MV-4-11 (cell line): Measurements from ENCODE around the gene TMEM30A.

Experiments used
- DNase-seq: peaks from one replicate; lab custom pipeline; 2025; lab: John Stamatoyannopoulos, UW

The TMEM30A gene

DNA sequence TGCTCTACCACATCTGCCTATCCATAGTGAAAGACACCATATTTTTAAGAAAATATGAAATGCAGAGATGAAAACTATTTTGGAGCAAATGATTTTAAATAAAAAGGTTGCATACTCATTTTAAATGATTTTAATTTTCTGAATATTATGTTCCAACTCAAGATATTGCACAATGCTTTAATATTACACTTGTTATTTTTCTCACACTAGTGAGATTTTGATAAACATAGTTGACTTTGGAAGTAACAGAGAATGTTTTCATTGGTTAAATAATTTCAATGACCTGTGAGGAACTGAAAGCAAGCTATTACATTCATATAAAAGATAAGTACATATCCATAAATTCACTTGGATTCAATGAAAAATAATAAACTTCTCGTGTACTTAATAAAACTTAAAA, 7.2 kb upstream of the TMEM30A start:
- DNase-seq: no peak

DNA sequence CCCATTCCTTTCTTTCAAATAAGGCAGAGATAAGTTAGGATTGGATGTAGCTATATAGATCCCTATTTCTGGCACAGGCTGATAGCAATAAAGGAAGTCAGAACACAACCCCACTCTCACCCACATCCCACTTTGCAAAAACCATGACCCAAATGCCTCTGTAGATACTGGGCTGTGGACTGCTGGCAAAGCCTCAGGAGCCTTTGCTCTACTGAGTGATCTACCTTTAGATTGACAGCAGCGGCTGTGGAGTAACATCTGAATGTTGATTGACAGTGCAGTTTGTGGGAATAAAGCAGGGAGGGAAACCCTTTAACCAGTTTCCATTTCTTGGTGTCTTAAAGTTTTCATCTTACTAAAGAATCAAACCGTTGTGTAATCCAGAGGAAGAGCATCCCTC, 6.7 kb upstream of the TMEM30A start:
- DNase-seq: no peak

DNA sequence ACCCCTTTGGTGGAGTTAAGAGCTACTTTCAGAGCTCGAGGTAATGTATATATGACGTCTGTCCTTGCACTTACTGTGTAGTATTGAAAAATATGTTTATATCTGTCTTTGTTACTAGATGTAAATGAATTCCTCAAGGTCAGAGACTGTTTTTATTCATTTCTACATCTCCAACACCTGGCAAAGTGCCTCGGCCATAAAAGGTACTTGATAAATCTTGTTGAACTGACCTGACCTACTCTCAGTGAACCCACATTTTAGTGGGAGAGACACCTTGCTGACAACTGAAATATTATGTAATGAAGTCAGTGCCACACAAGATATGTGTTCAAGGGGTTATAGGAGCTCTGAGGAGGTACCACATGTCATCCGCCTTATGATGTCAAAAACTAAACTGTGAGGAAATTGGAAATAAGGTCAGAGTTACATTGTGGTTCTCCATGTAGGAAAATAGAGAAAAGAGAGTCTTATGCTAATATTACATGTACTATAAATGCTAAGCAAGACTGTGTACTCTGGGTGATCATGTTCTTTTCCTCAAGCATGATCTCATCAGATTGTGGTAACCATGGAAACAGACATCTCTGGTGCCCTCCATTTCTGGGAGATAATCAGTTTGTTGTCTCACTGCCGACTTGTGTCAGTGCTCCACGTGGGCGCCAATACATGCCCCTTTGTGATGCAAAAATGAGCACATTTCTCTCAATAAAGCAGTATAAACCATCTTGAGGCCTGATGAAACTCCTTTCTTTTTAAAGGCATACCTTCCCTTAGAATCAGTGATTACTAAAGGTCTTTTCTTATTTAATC, 5.7 kb upstream of the TMEM30A start:
- no peak for DNase-seq

DNA sequence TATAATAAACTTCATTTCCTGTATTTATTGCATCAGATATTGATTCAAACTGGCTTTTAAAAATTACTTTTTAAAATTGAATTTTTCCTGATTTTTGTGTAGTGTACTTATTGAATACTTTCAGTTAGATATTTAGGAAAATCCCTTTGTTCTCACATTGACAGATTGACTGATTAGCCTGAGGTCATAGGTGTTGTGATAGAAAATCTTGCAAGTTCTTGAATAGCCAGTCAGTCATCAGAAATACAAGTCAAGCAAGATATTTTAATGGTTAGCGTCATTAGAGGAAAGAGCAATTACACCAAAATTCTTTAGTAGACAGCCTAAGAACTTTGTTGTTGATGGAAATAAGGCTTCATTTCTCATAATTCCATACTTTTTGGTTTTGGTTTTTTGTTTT, 3.4 kb upstream of the TMEM30A start:
- DNase-seq: no peak

DNA sequence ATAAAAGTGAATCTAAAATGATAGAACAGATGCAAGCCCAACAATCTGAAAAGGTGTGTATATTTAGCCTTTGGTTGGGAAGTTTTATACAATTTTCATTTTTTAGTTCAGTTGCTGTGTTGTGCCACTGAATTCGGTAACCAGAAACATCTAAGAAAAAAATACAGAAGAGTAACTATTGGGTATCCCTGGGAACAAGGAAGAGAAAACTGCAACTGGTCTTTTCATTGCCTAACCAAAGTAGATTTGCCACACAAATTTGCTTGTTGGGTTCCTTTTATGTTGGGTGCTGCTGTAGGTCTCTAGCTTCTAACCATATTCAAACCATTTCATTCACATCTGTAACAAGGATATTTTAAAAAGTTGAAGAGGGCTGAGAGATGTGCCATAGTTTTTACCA, 2.8 kb upstream of the TMEM30A start:
- peak; percentile 81 for DNase-seq

DNA sequence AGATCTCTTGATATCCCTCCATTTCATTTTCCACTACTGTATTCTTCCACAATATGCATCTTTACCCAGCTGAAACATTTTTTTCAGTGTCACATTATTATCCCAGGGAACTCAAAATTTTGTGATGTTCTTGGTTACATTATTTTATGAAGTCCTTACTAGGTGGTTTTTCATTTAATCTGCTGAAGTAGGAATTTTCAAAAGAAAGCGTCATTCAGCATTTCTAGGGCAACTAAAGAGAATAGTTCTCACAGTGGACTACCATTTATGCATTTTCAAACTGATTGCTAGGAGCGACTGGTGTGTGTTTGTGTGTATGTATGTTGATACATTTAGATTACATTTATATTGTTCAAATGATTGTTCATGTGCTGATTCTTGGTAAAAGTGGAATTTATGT, 2.4 kb upstream of the TMEM30A start:
- DNase-seq: no peak

DNA sequence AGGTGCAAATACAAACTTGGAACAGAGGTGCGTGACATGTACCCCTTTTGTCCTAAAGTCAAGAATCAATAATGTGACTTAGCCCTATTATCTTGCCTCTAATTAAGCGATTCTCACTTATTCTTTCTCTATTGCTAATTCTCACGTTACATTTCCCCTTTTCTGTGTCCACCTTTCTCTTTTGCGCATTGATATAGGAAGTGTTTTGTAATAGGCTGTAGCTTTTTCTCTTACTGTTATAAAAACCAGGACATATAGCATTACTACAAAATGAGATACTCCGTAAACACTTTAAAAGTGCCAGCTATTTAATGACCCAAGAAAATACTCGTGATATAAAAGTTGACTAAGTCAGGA, 669 bp upstream of the TMEM30A start:
- DNase-seq: peak; percentile 28

DNA sequence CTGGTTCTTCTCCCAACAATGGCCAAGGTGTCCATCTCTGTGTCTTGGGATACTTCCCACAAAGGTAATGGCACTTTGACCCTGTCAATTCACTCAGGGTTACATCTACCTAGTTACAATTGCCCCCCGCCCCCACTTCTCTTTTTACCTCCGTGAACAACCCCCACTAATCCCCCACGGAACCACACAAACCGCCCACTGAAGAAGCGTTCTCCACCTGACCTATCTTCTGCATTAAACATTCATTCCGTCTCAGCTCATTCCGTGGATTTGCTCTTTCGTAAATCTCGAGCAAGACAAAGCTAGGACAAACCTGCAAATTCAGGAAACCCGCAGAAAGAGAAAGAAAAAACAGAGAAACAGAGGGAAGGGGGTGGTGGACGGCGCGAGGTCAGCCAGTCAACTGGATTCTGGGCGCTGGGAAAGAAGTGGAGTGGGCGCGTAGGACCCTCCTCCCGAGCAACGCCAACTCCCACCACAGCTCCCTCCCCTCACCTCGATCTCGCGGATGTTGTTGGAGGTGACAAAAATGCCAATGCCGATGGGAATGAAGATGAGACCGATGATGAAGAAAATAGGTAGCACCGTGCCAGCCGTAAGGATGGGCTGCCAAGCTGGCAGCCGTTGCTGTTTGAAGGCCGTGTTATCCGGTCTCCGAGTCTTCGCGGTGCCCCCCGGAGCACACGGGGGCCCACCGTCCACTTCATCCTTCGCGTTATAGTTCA, 523 bp downstream of the TMEM30A start:
- no peak for DNase-seq

DNA sequence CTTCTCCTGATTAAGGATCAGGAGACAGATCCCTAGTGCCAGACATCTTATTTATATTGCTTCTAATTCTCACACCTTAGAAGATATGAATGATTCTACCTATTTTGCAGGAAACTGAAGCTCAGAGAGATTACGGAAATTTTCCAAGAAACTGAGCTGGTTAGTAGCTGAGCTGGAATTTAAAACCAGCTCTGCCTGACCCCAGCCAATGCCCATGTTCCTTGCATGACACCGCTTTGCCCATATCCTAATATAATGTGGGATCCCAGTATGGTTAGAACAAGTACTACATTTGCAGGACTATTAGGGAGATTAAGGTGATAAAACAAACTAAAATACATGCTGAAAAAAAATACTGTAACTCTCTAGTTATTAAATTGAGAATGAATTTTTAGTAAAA, 1.9 kb downstream of the TMEM30A start:
- DNase-seq: no peak

DNA sequence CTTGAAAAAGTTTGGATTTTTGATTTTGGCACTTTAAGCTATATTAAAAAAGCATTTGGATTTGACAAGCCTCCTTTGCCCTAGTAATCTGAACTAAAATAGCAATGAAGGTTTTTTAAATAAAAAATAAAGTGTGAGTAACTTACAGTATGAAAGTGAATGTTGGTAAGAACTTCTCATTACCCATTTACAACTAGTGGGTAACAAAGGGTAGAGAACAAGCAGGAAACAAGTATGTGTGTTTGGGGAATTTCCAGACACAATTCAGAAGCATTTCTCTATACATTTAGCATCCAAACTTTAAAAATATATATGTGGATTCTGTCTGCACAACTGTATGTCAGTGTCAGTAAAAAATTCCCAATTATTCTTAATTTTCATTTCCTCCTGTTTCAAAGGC, 2.9 kb downstream of the TMEM30A start:
- DNase-seq: no peak

DNA sequence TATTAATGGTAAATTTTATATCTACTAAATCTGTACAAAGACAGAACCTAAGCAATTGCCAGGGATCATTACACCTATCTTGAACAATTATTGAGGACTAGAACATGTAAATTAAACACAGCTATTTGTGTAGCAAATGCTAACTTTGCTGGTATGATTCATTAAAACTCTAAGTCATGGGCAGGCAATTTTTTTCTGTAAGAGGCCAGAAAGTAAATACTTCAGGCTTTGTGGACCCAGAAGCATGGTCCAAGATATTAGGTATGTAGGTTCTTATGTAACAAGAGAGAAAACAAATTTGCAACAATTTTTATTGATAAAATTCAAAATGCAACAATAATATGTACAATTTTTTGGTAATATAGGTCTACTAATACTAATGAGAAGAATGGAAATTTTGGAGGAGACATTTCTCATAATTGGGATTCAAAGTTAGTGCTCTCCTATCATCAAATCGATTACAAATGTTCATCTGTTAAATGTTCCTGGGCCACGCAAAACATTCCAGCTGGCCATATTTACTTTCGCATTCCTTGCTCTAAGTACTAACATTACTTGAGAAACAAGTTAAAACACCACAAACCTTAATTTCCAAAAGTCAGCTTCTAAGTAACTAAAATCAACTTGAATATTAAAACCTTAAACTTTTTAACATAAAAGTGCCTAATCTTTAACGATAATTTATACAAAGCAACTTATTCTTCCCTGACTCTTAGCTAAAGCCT, 4.3 kb downstream of the TMEM30A start:
- no peak for DNase-seq

DNA sequence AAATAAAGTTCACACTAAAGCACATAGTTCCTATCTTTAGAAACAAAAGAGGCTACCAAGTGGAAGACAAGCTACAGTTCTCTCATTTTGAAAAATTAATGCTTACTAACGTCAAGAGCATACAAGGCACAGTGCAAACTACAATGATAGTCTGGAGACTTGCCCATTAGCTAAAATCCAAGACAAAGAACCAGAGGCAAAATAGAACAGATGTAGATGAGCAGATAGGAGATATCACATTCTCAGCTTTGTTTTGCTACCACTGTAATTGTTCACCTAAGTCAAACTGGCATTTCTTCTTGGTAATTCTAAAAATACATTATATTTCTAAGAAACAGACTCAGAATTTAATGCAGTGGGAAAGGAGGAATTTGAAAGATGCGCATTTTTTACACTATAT, 5.2 kb downstream of the TMEM30A start:
- DNase-seq: no peak

DNA sequence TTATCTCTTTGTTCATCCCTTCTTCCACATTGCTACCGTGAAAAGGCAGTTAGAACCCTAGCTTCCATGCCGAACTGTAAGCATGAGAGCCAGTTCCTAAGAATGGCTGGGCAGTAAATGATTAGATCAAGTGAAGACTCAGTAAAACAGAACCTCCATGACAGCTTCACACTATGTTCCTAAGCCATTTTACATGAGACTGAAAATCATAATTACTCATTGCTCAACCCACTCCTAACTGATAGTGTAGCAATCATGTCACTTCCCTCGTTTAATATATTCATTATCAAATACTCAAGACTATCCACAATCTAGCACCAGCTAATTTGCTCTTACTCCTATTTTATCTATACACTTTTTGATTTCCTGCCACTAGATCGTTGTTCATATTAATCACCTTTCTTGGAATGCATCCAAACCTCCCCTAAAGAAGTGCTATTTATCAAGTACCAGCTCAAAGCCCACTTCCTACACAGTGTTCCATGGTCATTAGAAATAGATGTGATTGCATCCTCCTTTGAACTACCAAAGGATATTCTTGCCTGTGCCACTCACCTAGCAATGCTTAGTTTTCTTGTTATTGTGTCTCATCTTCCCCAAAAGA, 6.0 kb downstream of the TMEM30A start:
- DNase-seq: peak; percentile 25

DNA sequence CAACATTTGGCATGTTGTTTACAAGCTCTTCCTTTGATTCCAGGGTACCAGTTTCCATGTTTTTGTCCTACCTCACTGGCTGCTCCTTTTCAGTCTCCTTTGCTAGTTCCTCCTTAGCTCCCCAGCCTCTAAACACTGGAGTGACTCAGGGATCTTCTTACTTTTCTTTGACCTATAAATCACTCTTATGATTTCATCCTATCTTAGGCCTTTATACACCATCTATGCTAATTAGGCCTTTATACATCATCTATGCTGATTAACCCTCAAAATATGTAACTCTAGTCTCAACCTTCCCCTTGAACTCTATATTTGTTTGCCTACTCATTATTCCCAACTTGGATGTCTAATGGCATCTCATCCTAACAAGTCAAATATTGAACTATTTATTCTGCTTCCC, 9.5 kb downstream of the TMEM30A start:
- peak; percentile 68 for DNase-seq

DNA sequence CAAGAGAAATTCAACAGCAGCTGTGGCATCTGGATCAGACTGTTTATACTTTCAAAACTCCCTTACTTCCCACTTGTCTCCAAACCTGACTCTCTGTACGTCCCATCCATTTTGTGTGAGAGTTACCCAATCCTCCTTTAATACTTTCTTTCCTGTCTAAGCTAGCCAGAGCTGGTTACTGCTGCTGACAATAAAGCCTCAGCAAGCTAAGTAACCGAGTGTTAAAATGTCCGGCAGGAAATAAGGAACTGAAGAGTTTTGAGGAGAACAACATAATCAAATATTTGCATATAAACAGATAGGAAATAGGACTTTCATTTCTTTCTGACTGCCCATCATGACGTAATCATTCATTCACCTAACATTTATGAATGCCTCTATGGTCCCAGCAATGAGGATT, 11.6 kb downstream of the TMEM30A start:
- peak; percentile 98 for DNase-seq

DNA sequence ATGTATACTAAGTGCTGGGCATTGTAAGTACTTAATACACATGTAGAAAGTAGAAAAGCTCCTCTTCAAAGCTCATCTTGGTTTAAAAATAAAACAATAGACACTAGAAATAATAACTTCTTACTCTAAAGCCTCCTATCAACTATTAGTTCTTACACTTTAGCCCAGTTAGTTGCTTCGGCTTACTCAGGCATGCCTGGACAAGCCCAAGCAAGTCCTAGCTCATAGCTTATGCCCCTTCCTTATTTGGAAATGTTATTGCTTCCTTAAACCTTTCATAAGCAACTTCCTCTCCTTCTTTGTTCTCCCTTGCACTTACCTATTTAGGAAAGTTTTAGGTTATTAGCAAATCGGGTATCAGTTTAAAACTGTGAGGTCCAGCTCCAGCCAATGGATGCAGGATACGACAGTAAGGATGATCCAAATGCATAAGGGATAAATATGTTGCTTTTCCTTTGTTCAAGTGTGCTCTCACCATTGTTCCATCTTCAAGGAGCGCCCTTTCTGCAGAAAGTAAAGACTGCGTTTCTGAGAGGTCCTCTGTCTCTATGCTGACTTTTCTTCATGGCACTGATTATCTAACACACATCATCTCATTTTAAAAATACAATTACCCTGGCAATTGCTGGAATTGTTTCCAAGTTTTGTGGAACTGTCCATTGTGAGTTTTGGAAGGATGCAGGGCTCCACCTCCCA, 12.3 kb downstream of the TMEM30A start:
- DNase-seq: peak; percentile 82

DNA sequence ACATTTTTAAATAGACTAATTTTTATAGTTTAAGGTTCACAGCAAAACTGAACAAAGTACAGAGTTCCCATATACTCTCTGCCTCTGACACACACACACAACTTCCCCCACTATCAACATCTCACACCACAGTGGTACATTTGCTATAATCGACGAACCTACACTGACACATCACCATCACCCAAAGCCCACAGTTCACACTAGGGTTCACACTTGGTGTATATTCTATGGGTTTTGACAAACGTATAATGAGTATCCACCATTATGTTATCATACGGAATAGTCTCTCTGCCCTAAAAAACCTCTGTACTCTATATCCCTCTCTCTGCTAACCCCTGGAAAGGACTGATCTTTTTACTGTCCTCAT, 15.6 kb downstream of the TMEM30A start:
- no peak for DNase-seq

DNA sequence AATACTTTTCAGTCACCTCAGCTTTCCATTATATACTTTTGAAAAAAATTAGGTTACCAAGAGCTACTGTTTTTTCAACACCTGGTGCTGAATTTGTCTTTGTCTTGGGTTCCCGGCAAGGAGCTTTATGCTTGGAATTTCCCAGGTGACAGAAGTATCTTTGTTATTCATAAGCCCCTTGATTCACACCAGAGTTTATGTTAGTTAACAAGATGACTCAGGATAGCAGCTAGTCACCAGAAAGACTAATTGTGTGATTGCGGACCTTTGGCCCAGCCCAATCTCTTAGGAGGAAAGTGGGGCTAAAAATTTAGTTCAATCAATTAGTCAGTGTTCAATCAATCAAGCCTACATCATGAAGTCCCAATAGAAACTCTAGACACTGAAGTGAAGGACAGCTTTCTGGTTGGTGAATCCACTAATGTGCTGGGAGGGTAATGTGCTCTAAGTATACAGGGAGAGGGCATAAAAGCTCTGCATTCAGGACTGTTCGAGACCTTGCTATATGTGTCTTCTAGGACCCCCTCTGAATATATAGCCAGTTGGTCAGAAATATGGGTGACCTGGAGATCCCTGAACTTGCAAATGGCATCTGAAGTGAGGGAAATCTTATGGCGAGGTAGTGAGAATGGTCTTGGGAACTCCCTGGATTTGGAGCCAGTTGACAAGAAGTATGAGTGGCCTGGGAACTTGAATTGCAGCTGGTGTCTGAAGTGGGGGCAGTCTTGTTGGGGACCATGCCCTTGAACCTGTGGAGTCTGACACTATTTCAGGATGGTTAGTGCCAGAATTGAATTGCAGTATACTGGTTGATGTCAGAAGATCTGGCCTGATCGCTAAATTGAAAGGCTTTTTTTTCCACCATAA, 16.2 kb downstream of the TMEM30A start:
- DNase-seq: no peak

DNA sequence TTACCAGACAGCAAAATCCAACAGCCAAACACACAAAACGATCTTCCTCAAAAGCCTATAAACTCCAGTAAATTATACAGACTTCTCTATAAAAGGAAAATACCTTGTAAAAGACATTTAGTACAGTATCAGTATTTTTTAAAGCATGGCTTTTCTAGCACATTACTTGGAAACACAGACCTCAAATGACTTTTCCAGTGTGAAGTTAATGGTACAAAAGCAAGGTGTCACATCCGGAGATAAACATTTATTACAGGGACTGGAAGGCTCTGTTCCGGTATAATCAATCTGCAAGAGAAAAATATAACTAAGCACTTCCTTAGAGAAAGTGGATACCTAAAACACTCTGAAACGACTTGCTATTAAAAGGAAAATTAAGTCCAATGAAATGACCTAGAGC, 17.1 kb downstream of the TMEM30A start:
- DNase-seq: no peak

DNA sequence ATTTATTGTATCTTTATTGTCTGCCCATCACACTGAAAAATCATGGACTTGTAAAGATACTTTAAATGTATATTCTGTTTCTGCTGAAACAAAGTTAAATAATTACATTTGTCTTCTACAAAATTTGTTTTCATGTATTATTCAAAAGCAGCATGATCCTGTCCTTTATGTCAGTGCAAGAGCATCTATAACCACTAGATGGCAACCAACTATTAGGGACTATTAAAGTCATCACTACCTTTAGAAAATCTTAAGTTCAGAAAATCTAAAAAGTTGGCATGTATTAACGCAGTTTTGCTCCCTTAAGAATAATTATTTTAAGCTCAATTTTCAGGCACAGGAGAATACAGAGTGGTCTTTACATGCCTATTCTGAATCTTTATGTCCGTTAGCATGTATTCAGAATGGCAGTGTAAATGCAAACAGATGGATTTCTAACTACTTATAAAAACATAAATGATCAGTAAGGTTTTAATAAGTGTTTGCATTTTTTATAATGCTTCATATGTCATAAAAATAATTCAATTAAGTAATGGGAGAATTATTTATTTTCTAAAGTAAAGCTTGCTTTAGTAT, 17.8 kb downstream of the TMEM30A start:
- DNase-seq: peak; percentile 54

DNA sequence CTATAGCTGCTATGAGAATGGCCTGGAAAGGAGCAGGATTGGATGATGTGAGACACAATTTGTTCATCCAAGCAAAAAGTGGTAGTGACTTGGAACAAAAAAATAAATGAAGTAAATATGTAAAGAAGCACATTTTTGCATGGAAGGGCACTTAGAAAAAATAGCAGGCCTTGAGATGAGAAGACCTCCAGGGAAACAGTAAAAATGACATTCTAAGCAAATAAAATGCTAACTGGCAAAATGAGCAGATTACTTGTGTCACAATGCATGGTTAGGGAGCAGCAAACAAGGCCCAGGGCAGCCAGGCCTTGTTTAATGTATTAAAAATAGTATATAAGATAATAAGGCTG, 21.2 kb downstream of the TMEM30A start:
- DNase-seq: no peak
